GM21360 (cell line): ENCODE data around the gene MTMR3.

ENCODE experiments used
- ATAC-seq: cut with Tn5 transposase; IDR thresholded peaks from one replicate; pipeline ENCODE4 v1.9.1; 2021; ENCODE audit warnings: mild to moderate bottlenecking, moderate library complexity; ENCODE audit not compliant: unreplicated experiment

Gene MTMR3

GRCh38 chr22:30023099-30023660, 140.2 kb downstream of the MTMR3 start:
- no peak for ATAC-seq

DNA sequence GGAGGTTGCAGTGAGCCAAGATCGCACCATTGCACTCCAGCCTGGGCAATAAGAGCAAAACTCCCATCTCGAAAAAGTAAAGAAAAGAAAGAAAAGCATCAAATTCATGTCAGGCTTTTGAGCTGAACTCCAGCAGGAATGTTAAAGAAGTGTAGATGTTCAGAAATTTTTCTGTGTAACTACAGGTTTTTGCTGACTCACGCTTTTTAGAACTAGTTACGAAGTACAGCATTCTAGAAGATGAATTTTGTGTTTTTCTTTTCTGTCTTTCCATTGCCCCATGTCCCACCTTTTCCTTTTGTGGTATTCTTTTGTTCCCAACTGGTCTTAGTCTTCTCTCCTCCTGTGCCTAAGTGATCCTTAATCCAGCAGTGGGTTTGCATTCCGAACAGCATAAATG, 141.3 kb downstream of the MTMR3 start:
- no peak for ATAC-seq

- ATAC-seq = no peak
Observed at GRCh38 chr22:30025221-30025620, 142.2 kb downstream of the MTMR3 start.

GRCh38 chr22:30026756-30027155, 143.8 kb downstream of the MTMR3 start:
- no peak for ATAC-seq

- no peak for ATAC-seq
Observed at GRCh38 chr22:30027169-30027568, 144.2 kb downstream of the MTMR3 start.

GRCh38 chr22:30027791-30028190, 144.8 kb downstream of the MTMR3 start:
- ATAC-seq = no peak

DNA sequence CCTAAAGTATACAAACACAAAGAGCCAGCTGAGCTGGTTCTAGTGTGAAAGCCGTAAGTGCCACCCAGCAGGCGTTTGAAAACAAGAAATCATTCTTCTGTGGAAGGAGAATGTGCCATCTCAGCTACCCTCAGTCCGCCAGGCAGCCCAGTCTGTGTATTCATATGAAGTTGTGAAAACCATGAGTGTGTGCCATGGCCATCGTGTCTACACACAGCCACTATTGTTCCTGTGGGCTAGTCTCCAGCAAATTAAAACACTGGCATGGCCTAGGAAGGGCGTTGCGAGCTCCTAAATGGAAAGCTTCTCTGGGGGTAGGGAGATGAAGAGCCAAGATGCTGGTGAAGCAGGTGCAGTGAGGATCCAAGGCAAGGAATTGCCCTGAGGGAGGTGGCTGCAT, 145.8 kb downstream of the MTMR3 start:
- no peak for ATAC-seq

GRCh38 chr22:30029512-30029911, 146.5 kb downstream of the MTMR3 start:
- no peak for ATAC-seq

- ATAC-seq = no peak
Observed at GRCh38 chr22:30030329-30030728, 147.4 kb downstream of the MTMR3 start.

DNA sequence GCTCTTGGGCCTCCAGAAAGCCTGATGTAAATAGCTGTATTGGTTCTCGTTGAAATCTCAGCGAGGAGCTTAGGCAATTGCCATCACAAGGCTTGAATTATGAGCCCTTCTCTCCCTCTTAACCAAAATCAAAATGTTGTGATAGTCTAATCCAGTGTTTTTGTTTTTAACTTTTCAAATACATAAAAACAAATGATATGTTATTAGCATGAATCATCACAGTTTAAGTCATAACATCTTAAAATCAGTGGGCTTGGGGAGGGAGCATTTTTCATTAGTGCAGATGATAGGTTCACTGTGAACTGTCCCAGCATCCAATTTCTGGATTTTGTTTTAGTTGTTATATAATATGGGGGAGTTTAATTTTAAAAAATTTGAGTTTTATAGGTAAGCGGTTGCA, 148.4 kb downstream of the MTMR3 start:
- no peak for ATAC-seq

DNA sequence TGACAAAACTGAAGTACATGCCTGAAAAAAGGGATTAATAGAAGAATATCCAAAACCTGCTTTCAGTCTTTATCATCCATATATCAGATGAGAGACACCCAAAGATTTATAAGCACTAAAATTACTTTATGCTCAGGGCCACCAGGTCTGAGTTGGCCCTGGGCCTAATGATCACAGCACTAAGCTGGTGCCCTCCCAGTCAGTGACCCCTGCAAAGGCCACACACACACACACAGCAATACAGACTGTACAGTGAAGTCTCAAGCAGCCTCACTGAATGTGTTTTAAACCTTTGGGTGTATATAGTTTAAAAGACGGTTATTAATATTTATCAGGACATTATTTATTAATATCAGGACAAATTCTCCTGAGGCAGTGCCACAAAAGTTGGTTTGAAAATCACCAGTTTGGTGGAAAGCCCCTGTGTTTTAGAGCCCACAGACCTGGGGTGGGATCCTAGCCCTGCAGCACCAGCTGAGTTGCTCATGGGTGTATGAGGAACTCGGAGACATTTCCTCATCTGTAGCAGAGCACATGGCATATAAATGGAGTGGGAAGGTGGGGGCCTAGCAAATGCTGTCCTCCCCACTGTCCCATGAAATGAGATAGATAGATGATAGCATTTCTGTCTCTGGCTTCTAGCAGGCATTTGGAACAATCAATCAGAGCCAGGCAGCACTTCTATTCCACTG, 148.9 kb downstream of the MTMR3 start:
- no peak for ATAC-seq

DNA sequence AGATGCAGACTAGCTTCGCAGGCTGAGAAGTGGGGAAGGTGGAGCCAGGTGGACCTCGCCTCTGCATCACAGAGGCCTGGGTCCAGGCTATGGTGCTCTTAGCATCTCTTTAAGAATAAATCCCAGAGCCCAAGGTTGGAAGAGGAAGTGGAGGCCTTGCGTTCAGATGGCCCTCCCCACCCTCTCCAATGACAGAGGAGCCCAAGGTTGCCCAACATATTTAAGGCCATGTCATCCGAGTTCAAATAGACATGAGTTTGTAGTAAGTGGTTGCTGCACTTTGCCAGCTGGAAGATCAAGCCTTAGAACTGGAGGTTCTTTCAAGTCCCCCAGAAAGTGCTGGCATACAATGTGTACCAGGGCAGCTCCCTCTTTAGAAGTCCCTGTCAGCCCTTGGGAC, 150.2 kb downstream of the MTMR3 start:
- ATAC-seq = no peak

DNA sequence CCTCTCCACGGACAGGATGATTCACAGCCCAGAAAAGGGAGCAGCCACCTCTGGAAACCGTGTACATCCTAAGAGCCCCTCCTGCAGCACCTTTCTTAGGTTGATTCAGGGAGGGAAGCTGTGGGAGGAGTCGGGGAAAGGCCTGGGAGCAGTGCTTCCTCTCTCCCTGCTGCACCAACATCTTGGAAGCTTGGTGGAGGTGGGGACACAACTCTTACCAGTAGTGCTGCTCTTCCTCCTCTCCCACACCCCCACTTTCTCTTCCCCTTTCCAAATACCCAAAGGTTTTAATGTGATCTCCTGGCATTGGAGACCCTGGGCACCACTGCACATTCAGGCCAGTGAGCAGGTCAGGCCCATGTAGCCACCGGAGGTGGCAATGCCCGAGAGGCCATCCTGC, 150.9 kb downstream of the MTMR3 start:
- no peak for ATAC-seq

- no peak for ATAC-seq
Observed at GRCh38 chr22:30036656-30037055, 153.7 kb downstream of the MTMR3 start.

- no peak for ATAC-seq
Observed at GRCh38 chr22:30038219-30038618, 155.2 kb downstream of the MTMR3 start.

- no peak for ATAC-seq
Observed at GRCh38 chr22:30040499-30041260, 157.7 kb downstream of the MTMR3 start.

- no peak for ATAC-seq
Observed at GRCh38 chr22:30041475-30041874, 158.5 kb downstream of the MTMR3 start.

- ATAC-seq = no peak
Observed at GRCh38 chr22:30041881-30042280, 158.9 kb downstream of the MTMR3 start.

GRCh38 chr22:30043161-30043560, 160.2 kb downstream of the MTMR3 start:
- ATAC-seq = no peak

GRCh38 chr22:30044369-30044768, 161.4 kb downstream of the MTMR3 start:
- ATAC-seq = no peak

DNA sequence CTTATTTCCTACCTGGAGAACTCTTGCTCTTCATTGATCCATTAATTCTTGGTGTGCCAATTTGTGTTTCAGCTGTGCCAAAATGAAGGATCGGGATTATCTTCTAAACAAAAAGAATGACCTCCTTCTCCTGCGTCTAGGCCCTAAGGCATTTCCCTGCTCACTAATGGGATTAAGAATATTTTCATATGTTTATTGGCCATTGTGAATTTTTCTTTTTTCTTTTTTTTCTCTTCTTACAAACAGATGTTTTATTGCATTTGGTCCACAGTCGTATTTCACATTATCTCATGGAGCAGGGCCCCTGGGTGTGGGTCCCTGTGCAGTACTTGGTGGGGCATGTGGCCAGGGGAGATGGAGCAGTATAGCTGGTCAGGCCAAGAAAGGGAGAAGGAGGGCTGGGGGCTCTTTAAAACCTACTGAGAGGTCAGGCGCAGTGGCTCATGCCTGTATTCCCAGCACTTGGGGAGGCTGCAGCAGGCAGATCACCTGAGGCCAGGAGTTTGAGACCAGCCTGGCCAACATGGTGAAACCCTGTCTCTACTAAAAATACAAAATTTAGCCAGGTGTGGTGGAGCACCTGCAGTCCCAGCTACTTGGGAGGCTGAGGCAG, 162.0 kb downstream of the MTMR3 start:
- ATAC-seq = no peak

DNA sequence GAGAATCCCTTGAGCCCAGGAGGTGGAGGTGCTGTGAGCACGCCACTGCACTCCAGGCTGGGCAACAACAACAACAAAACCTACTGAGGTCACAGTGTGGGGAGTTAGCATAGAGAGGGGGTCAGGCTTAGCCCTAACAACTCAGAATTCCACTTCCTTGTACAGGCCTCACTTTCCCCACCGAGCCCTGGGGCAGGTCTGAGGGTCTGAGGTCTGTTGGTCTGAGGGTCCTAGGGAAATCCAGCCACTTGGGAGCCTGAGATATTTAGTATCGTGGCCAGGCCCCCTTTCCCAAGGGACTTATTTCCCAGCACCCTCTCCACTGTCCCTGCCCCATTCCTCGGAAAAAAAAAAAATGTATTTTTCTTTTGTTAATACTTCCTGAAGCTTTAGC, 162.5 kb downstream of the MTMR3 start:
- ATAC-seq = no peak
